Globus pallidus (tissue), 1 donor: ENCODE results near the gene AADAC.
"Not testable (repeated sequence)": the region's sequence is repeated elsewhere in the genome, so short reads cannot be mapped to it uniquely, and the experiment has no call there.

ENCODE experiments used
- DNase-seq: peaks from one replicate; pipeline ENCODE4 v3.0.0-alpha.2; 2015; ENCODE audit warnings: low spot score

Gene AADAC, protein sequence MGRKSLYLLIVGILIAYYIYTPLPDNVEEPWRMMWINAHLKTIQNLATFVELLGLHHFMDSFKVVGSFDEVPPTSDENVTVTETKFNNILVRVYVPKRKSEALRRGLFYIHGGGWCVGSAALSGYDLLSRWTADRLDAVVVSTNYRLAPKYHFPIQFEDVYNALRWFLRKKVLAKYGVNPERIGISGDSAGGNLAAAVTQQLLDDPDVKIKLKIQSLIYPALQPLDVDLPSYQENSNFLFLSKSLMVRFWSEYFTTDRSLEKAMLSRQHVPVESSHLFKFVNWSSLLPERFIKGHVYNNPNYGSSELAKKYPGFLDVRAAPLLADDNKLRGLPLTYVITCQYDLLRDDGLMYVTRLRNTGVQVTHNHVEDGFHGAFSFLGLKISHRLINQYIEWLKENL

DNA sequence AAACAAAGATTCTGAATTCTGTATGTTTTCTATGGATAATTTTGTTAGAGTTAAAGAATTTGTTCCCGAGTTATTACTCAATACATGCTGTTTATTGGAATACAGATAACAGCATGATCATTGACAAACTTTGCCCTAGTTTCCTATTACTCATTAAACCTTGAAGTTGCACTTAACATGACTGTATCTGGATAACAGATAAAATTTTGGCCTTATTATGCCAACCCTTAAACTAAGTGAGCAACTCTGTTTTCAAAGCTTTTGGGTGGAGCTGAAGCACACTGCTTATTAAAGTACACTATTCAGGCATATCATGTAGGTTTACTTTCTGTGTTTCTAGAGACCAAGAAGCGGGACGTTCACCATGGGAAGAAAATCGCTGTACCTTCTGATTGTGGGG lies at the start of gene AADAC:
TSS of gene AADAC (plus strand) at position 318 of the 400 bp plus-strand sequence. CDS start at position 365, 47 bp downstream.
- no peak for DNase-seq

DNA sequence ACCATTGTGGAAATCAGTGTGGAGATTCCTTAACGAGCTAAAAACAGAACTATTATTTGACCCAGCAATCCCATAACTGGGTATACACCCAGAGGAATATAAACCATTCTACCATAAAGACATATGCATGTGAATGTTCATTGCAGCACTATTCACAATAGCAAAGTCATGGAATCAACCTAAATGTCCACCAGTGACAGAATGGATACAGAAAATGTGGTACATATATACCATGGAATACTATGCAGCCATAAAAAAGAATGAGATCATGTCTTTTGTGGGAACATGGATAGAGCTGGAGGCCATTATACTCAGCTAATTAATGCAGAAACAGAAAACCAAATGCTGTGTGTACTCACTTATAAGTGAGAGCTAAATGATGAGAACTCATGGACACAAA lies 49.2 kb upstream of the AADAC start:
- not testable (repeated sequence) for DNase-seq

DNA sequence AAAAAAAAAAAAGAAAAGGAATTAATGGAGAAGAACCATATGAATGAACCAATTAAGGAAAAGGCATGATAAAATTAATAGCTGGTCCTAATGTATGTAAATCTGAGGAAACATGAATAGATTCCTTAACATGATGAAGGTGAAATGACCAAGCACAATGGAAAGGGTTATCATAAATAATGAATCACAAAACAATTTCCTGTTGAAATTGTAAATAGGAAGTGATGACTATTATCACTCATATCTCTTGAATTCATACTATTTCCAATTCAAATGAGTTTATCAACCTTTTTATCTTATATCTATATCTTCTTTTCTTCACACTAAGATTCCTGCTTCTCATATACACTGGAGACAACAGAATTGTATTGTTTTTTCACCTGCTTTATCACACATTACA lies 48.2 kb upstream of the AADAC start:
- no peak for DNase-seq

DNA sequence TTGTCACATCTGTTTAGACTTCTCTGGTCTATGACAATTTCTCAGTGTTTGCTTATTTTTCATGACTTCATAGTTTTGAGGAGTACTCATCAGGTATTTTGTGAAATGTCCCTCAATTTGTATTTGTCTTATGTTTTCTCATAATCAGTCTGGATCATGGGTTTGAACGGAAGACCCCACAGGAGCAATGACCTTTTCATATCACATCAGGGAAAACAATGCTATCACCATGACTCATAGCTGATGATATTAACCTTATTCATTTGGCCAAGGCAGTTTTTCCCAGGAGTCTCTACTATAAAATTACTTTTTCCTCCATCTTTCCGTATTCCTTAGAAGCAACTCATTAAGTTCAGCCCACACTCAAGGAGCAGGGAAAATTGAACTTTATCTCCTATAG lies 47.5 kb upstream of the AADAC start:
- no peak for DNase-seq

DNA sequence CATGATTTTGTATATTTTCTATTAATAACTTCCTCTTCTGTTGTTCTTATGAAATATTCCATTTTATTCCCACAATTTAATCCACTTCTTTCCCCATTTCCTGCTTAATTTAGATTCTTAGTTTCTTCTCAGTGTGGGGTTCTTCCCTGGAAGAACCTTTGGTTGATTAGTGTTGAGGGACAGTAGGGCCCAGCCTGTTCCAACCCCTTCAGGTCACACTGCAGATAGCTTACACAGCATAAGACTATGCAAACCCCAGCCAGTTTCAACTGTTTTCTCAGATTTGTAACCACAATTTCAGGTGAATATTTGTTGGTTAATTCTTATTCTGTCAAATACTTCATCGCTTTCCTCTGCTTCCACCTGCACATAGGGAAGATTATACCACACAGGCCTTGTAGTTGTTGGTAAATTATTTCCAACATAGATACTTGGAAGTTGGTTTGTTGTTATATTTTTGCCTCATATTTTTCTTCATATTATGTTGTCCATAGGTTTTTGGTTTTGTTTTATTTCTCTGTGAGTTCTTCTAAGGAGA lies 45.5 kb upstream of the AADAC start:
- DNase-seq = no peak

DNA sequence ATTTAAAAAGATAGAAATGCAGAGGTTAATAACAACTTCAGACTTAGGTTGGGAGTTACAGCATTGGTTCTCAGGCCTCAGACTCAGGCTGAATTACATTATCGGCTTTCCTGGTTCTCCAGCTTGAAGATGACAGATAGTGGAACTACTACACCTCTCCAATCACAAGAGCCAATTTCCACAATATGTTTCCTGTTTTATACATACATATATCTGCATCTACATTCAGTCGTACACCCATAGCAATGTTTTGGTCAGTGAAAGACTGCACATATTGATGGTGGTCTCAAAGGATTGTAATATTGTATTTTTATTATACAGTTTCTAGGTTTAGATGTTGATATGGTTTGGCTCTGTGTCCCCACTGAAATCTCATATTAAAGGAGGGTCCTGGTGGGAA lies 44.7 kb upstream of the AADAC start:
- no peak for DNase-seq

DNA sequence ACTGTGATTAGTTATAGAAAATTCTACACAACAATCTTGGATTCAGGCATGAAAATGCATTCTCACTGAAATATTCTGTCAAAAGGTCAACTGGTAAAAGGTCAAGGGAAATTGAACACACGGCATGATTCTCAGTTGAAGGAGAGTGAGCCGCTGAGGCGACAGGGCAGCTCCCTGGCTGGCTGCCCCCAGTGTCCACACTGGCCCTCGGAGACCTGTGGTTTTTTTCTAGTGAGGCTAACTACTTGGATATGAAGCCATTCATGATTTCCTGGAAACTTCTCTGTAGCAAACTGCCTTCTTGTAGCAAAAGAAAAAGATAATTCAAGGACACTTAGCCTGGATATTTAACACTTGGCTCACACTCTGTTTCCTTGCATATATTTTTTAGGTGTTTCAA lies 43.0 kb upstream of the AADAC start:
- no peak for DNase-seq

DNA sequence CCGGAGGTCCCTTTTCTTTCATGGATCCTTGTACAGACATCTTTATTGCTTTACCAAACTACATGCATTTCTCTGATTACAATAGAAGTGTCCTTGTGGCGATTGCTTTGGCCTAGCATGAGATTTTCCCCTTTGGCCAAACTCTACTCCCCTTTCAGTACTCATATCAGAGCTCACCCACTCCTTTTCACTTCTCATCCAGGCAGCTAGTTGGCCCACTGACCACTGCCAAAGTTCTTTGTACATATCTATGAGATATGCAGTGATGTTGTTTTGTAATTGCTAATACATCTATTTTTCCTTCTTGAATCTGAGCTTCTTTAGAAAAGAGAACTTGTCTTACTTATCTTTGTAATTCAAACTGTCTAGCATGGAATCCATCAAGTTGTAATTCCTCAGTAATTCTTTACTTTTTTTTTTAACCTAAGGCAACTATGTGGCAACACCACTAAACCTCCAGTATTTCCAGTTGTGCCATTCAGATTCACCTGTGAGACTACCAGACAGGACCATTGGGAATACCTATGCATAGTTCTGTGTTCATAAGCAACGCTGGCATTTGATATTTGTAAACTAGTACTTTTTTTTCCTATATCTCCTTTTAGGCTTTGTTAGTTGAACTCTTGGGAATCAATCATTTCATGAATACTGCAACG lies 41.0 kb upstream of the AADAC start:
- no peak for DNase-seq

DNA sequence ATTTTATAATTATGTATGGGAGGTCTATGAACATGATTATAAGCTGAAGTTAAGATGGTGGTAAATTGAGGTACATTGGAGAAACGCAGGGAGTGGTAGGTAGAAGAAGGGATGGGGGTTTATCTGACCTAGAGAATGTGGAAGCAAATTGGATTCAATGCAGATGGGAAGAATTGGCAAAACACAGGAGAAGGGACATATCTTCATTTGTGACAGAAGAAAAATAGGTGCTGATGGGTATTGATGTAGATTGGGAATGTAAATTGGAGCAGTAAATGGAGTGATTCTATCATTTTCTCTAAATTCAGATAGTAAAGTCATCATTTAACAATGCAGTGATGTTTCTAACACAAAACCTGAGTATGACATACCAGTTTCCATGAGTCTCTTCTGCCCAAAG lies 39.7 kb upstream of the AADAC start:
- DNase-seq = no peak

DNA sequence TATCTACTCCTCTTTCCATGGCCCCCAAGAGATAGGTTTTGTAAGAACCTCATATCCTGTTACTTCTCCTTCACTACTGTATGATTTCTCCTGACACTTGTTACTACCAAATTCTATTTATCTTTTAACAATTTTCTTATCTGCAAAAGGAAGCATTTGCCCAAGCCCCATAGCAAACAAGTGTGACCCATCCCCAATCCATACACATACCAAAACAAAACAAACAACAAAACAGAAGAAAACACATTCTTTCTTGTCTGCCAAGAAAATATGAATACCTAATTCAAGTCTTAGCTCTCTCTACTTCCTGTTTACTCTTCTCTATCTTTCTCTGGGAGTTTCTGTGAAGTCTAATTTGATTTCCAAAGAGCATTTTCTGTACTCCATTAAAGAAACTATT lies 39.0 kb upstream of the AADAC start:
- DNase-seq = no peak

DNA sequence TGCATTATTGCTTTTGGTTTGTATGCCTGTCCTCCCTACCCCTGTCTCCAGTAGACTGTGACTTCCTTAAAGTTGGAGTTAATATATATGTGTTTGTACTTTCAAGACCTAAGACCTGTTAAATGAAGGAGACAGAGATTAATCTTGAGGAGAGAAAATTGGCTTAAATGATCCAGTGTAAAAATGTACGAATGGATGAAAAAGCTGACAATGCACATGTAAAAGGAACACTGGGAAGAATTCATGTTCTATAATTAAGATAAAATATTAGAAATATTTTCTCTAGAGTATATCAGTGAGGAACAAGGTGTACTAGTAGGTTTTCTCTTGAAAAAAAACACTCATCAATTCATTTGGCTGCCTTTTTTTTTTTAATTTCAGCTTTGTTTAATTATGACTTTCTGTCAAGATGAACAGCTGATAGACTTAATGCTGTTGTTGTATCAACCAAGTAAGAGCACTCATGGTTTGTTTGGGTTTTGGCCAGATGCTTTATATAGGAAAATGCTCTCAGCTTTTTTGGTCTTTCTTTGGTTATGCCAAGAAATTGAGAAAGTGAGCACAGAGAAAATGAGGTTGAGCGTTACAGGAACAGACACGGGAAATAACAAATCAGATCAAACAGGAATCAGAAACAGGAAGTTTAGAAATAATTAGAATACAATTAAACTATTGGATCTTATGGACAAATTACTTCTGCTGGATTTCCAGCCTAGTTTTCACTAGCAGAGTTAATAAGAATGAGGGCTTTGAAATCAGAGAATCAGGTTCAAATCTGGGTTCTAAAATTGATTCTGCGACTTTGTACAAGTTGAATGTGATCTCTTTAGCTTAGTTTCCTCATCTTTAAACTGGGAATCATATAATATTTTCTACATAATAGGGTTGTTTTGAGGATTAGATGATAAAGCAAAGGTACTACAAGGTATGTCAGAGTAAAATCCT lies 38.3 kb upstream of the AADAC start:
- no peak for DNase-seq

DNA sequence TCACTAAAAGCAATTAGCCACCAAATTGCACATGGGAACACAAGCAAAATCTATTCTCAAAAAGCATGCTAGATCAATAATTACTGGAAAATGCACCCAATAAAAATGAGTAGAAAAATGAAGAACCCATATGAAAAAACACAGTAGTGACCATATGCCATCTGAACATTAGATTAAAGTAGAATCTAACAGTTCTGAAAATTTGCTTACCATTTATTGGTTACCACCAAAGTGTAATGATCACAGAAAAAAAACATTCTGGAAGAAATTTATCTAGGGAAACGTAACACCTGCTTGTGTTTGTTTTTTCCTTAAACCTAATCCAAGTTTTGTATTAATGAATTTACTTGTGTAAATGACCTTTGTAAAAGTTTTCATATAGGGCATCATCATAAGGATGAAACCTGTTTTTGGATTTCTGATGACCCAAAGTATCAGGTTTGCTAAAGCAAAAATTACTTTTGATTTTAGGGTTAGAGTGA lies 37.6 kb upstream of the AADAC start:
- no peak for DNase-seq

DNA sequence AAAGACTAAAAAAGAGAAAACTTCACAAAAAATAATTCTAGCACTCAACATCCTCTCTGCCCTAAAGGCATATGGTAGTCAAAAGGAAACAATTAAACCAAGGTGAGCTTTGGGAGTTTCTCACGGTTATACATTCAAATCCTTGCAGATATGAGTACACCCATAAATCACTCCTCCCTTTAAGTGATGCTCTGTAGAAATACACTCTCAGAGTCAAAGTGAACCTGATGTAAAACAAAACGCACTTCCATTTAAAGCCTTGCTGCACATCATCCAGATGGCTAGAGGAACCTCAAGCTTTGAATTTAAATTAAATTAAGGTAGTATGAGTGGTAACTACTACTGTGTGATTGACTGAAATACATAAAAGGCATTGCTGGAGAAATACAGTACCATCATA lies 36.0 kb upstream of the AADAC start:
- DNase-seq = no peak

DNA sequence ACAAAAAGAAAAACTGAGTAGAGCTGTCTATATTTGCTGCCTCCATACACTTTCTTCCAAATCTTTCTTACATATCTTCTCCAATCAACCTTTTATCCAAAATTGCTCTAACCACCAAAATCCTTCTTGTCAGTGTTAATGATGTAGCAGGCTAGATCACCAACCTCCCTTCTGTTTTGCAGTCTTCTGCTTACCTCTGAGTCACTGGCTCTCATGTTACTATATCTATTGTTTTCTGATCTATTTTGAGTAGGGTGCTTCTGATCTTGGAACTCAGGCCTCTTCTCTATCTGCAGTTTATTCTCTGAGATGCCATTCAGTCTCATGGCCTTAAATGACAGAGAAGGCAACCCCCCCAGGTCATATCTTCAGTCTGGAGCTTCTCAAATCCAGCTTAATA lies 26.3 kb upstream of the AADAC start:
- DNase-seq = no peak

DNA sequence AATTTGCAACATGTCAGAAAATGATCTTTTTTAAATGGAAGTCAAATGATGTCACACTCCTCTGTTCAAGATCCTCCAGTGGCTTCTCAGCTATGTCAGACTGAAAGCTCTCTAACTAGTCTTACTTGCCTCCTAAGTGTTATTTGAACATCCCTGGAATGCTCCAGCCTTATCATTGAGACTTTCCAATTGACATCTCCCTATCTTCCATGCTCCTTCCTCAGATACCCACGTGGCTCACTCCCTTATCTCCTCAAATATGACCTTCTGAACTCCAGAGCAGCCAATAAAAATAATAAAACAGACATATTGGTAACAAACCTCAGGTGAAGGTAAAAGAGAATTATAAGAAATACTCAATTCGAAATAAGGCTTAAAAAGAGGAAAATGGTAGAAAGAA lies 25.5 kb upstream of the AADAC start:
- DNase-seq = no peak

DNA sequence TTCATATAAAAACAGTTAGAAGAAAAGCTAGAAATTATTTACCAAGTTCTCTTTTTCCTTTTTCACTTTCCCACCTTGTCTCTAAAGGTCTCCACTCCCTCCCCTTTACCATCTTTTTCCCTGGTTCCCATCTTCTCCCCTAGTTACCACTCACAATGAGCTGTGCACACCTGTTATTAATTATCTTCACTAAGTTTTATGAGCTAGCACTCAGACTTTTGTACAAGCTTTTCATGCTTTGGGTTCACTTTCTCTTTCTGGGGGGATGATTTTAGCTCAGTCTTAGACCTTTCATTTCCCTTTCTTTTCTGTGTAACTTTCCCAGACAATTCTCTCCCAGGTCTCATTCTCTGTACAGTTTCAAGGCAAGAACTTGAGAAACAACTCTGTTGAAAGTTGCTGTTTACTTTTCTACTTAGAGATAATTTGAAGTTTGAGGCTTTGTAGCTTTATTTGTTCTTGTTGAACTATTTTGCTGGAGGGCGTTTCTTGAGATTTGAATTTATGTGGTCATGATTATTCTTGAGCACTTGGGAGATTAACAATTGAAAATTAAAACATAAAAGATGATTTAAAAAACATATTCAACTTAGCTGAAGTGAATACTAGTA lies 24.0 kb upstream of the AADAC start:
- DNase-seq = no peak

DNA sequence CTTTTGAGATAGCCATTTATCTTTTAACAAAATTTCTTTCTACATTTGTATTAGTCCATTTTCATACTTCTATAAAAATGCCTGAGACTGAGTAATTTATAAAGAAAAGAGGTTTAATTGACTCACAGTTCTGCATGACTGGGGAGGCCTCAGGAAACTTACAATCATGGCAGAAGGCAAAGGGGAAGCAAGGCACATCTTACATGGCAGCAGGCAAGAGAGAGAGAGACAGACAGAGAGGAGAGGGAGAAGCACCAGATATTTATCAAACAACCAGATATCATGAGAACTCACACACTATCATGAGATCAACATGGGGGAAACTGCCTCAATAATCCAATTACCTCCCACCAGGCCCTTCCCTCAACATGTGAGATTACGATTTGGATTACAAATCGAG lies 23.2 kb upstream of the AADAC start:
- not testable (repeated sequence) for DNase-seq

DNA sequence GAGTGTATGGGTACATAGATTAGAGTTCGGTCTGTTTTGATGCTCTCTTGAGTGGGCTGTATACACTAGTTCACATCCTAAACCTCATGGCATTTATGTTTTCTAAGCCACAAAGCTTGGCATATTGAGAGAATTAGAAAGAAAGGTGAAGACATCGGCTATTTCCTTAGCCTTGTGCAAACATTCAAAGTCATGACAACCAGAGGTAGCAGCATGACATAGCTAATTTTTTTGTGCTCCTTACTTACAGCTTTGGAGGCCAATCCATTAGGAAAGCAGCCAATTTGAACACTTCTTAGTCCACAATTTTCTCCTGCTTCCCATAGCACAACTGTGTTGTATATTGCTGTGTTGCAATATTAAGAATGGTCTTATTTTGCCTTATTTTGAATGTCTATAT lies 21.5 kb upstream of the AADAC start:
- DNase-seq = no peak

DNA sequence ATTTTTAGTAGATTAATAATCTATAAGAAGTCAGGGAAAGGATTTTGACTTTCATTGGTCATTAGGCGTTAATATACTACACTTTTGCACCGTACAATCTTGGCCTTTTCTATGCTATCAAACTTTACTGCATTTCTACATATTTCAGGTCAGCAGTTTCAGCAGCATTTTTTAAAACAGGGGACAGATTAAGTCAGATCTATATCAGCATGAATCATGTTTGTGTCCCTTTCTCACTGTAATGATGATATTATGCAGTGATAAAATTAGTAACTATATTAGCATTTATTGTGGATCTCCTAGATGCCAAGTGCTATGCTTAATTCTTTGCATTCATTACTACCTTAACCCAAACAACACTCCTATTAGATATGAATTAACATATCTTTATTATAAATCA lies 20.3 kb upstream of the AADAC start:
- DNase-seq = no peak

DNA sequence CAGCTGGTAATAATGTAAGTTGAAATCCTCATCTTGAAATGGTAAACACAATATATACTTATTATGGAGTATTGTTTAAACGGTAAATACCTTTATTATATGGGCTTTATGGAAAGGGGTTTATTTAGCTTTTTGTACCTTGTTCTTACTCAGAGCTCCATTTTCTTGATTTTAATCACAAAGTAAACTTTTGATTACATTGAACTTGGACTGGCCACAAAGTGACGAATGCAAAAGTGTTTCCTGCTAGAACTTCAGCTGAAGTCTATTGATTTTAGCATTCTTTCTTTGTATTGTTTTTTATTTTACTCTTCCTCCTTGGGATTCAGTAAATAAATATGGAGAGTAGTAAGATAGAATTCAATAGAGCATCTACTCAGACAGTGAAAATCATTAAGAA lies 19.8 kb upstream of the AADAC start:
- DNase-seq = no peak

DNA sequence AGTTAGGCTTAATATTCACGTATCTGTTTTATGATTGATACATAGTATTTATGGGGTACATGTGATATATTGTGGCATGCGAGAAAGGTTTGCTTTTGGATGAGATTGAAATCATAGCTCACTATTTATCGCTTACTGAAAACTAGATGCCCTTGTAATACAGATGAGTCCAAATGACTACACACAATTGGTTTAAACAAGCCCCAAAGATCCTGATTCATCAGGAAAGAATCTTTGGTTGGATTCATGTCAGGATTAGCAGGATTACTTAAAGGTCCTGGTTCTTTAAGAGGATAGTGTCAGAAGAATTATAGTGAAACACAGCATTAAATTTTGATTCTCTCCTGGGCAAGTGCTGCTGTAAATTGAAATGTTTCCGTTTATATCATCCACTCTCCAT lies 18.6 kb upstream of the AADAC start:
- no peak for DNase-seq
